Upper lobe of left lung (tissue), 6 donors: Measurements from ENCODE around the gene GTF2A1. TPM values are rescaled to one million over a fixed set of nuclear protein-coding genes. Genes with fewer than 3 reads are reported as not detected.

Experiments
- ATAC-seq, 2 donors: fragments of 200-7000 bp; cut with Tn5 transposase; one replicate each; pipeline ENCODE4 v1.9.1; 2022; ENCODE audit warnings: mild to moderate bottlenecking in 2 of 2, moderate library complexity in 2 of 2; ENCODE audit not compliant: low FRiP score in 2 of 2
- DNase-seq, 2 donors: peaks; one replicate each; pipeline ENCODE4 v3.0.0-alpha.2; 2019 to 2020
- H3K27ac ChIP-seq, 4 donors: fragments of 200-600 bp; sonication (generic); one replicate each; pipeline ENCODE4 v1.5.1; 2016 to 2019
- H3K27me3 ChIP-seq, 4 donors: fragments of 200-600 bp; sonication (generic); one replicate each; pipeline ENCODE4 v1.5.1; 2017 to 2019
- H3K36me3 ChIP-seq, 4 donors: fragments of 200-600 bp; sonication (generic); one replicate each; pipeline ENCODE4 v1.5.1; 2016 to 2019
- H3K4me1 ChIP-seq, 4 donors: fragments of 200-600 bp; sonication (generic); one replicate each; pipeline ENCODE4 v1.5.1; 2018 to 2019
- H3K4me3 ChIP-seq, 4 donors: fragments of 200-600 bp; sonication (generic); one replicate each; pipeline ENCODE4 v1.5.1; 2017 to 2019; ENCODE audit warnings: mild to moderate bottlenecking in 2 of 4, moderate library complexity in 1 of 4
- H3K9me3 ChIP-seq, 4 donors: fragments of 200-600 bp; sonication (generic); one replicate each; pipeline ENCODE4 v1.5.1; 2018 to 2019
- CTCF ChIP-seq, 6 experiments: fragments of 450-650 bp in 4 of 6; fragments of 200-600 bp in 2 of 6; sonication (generic) in 2 of 6; IDR thresholded peaks; one replicate each; pipeline ENCODE4 v1.5.1; 2016 to 2019; ENCODE audit warnings: antibody characterized with exemption in 6 of 6
- EP300 ChIP-seq, 4 donors: sonication (generic); formaldehyde crosslinking; IDR thresholded peaks; one replicate each; pipeline ENCODE4 v1.5.1; 2017; ENCODE audit warnings: antibody characterized with exemption in 4 of 4, control low read depth in 2 of 4
- POLR2A ChIP-seq, 4 donors: fragments of 450-650 bp; IDR thresholded peaks; one replicate each; pipeline ENCODE4 v1.5.1; 2016 to 2017; ENCODE audit warnings: antibody characterized with exemption in 4 of 4, mild to moderate bottlenecking in 2 of 4
- POLR2AphosphoS5 ChIP-seq, 2 donors: sonication (generic); formaldehyde crosslinking; IDR thresholded peaks; one replicate each; pipeline ENCODE4 v1.5.1; 2017; ENCODE audit warnings: antibody characterized with exemption in 2 of 2
- WGBS, 2 donors: methylation state at CpG; one replicate each; pipeline ENCODE4 v1.1.5; 2017 to 2018; 5-methylcytosine and 5-hydroxymethylcytosine counted together
- total RNA-seq, 6 donors: library from RNA; depleted of rRNA in 4 of 6; stranded (reverse); fragments of >200 nt in 4 of 6; gene quantifications; one replicate each; pipeline versions ENCODE4 v1.1.0 to v1.2.1, GENCODE V29; 2016 to 2021
- donor health status: DM: no; HTN: no; CAD: no; lungs with moderate emphysema.
- donor health status: DM: no; HTN: yes; CAD: no; lungs with severe emphysema.

Gene GTF2A1
- total RNA-seq, 6 donors from 2014 or later, result 17.2 to 31.6 (median 23.7) TPM

DNA sequence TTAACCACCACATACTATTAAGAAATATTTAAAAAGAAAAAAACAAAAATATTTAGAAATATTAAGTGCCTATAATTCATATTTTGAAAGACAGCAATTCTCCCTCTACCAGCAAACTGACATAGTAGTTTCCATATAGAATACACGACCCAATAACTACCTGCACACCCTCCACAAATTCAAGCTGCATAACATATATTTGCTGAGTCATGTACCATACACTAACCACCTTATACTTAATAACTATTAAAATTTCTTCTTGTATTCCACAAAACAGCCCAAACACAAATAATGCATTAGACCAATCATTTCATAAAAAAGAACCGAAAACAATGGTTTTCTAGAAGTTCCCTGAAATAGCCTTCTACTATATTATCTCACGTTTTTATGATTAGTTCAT is 21.7 kb downstream of the GTF2A1 start:
- 88 to 92% methylated on average over 3 of the region's 3 CpGs for WGBS, 2 donors

DNA sequence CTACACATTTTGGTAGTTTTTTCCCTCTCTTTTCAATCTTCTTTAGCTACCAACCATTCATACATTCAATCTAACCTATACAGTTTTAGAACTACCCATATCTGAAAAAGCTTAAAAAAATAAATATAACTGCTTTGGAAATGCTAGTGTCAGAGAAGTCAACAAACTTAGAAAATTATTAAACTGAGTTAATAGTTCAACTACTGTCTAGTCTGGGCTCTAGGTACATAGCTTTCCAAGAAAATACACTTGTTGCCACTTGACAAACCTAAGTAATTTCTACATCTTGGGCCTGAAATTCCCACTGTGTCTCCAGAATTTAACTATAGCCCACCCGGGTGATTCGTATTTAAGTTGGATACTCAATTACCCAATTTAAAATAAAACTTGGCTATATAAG is 22.1 kb downstream of the GTF2A1 start:
- Histone ChIP-seq H3K9me3 (no peaks in the 10 kb centered on the region), H3K4me1 (no peaks in the 10 kb centered on the region), H3K27ac (no peak overlapping the region), H3K27me3 (no peaks in the 10 kb centered on the region), H3K4me3 (no peak overlapping the region), H3K36me3 (peaks cover 14 to 84% (median 30%) of the 10 kb centered on the region in 4 donors)
- DNase-seq, result no peak
- no peak for ATAC-seq
- WGBS, 2 donors, result 79 to 89% methylated on average over 2 of the region's 2 CpGs
- TF ChIP-seq POLR2AphosphoS5 (IDR thresholded peaks at IDR 0.05), result no peak
- no peak for TF ChIP-seq POLR2A (IDR thresholded peaks at IDR 0.05)
- TF ChIP-seq CTCF (IDR thresholded peaks at IDR 0.05), result no peak
- no peak for TF ChIP-seq EP300 (IDR thresholded peaks at IDR 0.05)

More for the DNA sequence above, 21.7 kb downstream of the GTF2A1 start:
- no peak for DNase-seq
- H3K27me3 ChIP-seq, result no peaks in the 10 kb centered on the region
- H3K36me3 ChIP-seq, result peaks cover 17 to 83% (median 30%) of the 10 kb centered on the region in 4 donors
- H3K27ac ChIP-seq, result no peak overlapping the region
- no peaks in the 10 kb centered on the region for H3K4me1 ChIP-seq
- TF ChIP-seq POLR2AphosphoS5 (IDR thresholded peaks at IDR 0.05) (no peak), POLR2A (IDR thresholded peaks at IDR 0.05) (no peak), EP300 (IDR thresholded peaks at IDR 0.05) (no peak), CTCF (IDR thresholded peaks at IDR 0.05) (no peak)
- no peak overlapping the region for H3K4me3 ChIP-seq
- no peaks in the 10 kb centered on the region for H3K9me3 ChIP-seq
- no peak for ATAC-seq

DNA sequence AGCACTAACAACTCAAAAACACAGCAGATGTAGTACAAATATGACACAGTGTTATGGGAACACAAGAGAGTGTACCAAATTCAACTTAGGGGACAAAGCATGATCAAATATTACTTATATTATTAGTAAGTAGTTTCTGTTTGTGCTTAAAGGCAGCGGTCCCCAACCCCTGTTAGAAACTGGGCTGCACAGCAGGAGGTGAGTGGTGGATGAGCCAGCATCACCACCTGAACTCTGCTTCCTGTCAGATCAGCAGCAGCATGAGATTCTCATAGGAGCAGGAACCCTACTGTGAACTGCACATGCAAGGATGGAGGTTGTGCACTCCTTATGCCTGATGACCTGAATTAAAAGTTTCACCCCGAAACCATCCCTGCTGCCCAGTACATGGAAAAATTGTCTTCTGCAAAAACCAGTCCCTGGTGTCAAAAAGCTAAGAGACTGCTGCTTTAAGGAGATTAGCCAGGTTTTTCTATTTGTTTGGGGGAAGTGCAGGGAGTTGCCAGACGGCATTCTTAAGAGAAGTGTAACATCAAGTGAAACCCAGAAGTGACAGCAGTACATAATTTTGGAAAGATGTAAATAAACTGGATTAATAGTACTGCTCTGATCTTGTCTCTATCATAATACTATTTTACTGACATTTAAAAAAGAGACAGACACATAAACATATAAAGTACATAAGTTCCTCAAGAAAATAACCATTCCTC is 26.7 kb downstream of the GTF2A1 start:
- no peak overlapping the region for H3K4me3 ChIP-seq
- H3K36me3 ChIP-seq, result peaks cover 2 to 78% (median 29%) of the 10 kb centered on the region in 4 donors
- no peaks in the 10 kb centered on the region for H3K4me1 ChIP-seq
- TF ChIP-seq EP300 (IDR thresholded peaks at IDR 0.05) (no peak), POLR2AphosphoS5 (IDR thresholded peaks at IDR 0.05) (no peak), POLR2A (IDR thresholded peaks at IDR 0.05) (no peak), CTCF (IDR thresholded peaks at IDR 0.05) (no peak)
- 71 to 85% methylated on average over 3 of the region's 3 CpGs for WGBS, 2 donors
- DNase-seq (no peak), ATAC-seq (no peak)
- H3K9me3 ChIP-seq, result no peaks in the 10 kb centered on the region
- H3K27me3 ChIP-seq, result no peaks in the 10 kb centered on the region
- H3K27ac ChIP-seq, result no peak overlapping the region

DNA sequence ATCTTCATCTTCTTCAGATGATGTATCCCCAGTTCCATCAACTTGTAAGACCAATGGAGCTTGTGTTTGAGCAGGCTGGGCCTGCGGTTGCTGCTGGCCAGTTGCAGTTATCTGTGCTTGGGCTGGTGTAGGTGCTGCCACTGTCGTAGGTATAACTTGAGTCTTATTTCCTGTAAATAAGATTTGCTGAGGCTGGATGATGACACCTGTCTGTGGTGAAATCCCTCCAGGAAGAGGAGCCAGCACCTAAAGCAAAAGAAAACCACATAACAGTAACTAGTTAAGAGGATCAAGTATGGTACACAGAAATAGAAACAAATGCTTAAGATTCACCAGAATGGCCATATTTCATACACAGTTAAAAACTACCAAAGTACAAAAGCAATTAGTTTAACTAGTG is 28.2 kb downstream of the GTF2A1 start:
- ATAC-seq (no peak), DNase-seq (no peak)
- TF ChIP-seq POLR2A (IDR thresholded peaks at IDR 0.05) (no peak), POLR2AphosphoS5 (IDR thresholded peaks at IDR 0.05) (no peak), CTCF (IDR thresholded peaks at IDR 0.05) (no peak), EP300 (IDR thresholded peaks at IDR 0.05) (no peak)
- Histone ChIP-seq H3K4me3 (no peak overlapping the region), H3K4me1 (no peaks in the 10 kb centered on the region), H3K27me3 (no peaks in the 10 kb centered on the region), H3K9me3 (no peaks in the 10 kb centered on the region), H3K27ac (no peak overlapping the region), H3K36me3 (peaks cover 2 to 84% (median 29%) of the 10 kb centered on the region in 4 donors)
- WGBS, 2 donors, result 85 to 89% methylated on average over 2 of the region's 2 CpGs
